GM18508 (cell line): ENCODE results near the gene ARID1B.

Source experiments
- ATAC-seq: cut with Tn5 transposase; IDR thresholded peaks from one replicate; pipeline ENCODE4 v1.9.1; 2021; ENCODE audit warnings: moderate number of reproducible peaks; ENCODE audit not compliant: insufficient read depth, unreplicated experiment

Gene ARID1B

DNA sequence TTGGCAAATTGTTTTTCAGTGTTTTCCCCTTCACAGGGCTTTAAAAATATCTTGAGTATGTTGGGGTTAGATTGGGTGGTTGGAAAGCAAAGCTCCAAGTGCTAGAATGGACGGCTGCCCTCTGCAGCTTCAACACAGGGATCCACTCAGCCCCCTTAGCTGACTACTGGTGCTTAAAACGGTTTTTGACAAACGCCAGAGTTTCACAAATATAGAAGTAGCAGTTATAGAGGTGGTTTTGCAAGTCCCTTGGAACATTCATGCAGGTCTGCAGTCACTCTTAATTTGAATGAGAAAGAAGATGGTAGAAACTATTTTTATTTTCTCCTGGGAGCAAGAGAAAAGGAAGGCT is 175.9 kb downstream of the ARID1B start:
- ATAC-seq, result no peak

DNA sequence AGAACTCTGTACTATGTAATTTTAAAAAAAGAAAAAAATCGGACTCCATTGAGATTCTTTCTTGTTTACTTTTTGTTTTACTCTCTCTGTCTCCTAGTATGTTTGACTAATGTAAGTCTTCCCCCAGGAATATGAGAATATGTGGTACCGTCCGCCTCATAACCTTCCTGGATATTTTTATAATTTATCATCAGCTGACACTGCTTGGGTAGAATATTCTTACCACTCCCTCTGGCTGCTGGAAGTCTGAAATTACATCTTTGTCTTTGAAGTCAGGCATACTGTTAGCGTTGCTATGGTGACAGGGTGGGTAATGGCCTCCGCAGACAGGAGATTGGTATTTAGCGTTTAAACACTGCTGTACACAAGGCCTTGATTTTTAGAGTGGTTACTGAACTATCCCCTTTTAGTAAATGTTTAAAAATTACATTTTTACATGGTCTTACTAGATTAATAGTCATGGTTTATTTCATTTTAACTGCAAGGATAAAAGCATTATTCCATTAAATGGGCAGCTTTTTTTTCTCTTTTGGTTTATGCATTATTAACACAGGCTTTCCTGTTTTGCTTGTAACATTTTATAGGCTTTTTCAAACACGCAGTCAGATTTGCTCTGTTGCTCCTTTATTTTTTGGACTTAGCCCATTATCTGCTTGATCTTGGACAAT is 176.4 kb downstream of the ARID1B start:
- no peak for ATAC-seq

DNA sequence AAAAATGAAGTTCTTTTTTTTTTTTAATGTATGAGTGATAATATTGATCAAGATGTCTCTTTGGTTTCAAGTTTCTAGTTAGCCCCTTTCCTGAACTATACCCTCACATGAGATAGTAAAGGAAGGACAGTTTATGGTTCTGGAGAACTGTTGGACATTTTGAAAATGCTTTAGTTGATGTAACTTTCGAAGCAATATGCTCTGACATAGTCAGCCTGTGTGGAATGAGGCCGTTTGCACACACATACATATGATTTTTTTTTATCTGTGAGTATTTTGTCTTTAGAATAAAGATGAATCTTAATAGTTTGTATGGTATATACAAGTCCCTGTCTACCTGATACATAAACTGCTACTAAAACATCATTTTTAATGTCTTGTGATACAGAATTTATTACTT is 177.0 kb downstream of the ARID1B start:
- no peak for ATAC-seq

DNA sequence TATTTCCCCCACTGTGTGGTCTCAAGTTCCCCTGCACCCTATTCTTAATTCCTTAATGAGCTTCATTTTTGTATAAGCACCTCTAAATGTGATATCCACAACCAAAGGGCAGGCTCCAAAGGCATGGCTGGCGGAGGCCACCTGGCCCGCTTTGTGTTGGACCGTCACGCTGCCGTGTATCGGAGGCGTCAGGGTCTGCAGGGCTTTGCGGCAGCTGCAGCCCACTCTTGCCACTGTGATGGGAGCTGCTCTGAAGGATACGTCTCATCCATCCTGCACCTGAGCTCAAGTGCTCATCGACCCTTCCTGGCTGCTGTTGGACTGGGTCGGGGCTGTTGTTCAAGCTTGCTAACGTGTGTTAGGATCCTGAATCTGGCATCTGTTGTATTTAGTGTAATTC is 177.6 kb downstream of the ARID1B start:
- ATAC-seq, result no peak

DNA sequence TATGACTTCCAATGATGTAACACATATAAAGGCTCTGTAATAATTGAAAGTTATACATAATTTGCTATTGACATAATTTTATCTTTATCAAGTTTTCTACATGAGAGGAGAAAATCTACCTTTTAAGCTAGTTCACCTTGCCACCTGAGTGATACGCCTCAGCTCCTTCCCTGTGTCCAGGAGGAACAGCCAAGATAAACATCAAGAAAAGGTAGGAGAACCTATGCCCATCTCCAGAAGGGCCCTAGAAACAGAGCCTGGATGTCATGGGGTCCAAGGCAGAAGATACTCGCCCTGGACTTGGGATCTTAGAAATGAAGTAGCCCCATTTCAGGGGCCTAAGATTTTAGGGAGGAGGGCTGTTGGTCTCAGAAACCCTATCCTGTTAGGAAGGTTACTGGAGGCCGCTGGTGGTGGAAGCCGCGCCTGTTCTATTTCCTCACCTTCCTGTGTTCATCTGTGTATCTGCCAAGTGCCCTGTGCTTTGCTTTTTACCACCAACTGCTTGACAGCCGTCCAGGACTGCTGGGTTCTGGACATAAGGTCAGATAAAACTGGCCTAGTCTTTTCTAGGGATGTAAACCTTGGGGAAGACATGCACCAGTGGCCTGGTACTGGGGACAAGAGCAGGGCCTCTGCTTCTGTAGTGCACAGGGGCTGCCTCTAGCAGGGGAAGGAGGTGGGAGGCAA is 178.5 kb downstream of the ARID1B start:
- ATAC-seq, result no peak

DNA sequence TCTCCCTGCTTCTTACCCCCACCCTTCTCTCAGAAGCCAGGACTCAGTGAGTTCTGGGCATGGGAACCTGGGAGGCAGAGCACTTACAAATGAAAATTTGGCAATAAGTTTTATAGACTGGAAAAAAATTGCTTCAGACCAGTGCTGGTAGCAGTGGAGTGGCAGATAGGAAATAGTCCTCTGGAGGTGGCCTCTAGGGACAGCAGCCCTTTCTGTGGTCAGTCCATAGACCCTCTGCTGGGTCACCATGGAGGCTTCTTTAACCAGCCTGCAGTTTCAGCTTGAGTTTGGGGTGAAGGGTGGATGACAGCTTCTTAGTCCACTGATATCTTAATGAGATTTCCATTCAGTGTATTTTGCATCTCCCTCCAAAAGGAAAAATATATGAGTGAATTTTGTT is 179.1 kb downstream of the ARID1B start:
- ATAC-seq, result no peak

DNA sequence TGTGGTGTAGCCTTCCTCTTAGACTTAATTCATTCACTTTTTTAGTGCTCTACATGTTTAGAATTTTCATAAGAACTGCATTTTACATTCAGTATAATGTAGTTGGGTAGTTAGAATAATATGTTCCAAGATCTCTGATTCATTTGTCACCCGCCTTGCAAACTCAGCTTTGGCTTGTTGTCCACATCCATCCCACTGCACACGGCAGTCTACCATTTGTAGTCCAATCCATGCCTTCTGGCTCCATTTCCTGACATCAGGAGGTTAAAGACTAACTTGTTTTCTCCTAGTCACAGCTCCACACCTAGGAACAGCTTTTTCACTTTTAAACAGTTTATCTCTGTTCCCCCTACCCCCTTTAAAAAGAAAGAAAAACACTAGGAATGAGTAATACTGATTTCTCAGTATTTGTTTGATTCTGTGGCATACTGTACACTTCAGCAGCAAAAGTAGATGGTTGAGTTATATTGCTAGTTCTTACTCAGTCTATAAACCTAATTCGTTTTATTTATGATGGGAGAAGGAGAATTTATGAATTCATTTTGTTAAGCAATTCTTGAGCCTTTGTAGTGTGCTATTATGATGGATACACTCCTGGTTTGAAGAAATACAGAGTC is 180.9 kb downstream of the ARID1B start:
- ATAC-seq, result peak; percentile 71

DNA sequence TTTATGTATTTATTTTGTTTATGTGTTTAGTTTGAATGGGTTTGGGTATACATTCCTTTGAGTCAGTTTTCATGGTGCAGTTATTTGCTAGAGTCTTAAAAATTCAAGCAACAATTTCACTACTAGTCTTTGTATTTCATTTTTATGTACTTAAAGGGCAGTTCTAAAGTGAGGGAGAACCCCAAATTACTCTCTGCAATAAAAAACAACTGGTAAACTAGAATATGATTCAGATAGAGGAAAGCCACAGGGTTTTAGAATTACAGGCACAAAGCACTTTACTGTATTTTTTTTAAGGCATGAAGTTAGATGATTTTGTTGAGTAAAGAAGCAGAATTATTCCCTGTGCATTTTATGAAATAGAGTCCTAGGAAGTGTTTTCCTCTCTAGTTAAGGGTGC is 183.3 kb downstream of the ARID1B start:
- ATAC-seq, result no peak

DNA sequence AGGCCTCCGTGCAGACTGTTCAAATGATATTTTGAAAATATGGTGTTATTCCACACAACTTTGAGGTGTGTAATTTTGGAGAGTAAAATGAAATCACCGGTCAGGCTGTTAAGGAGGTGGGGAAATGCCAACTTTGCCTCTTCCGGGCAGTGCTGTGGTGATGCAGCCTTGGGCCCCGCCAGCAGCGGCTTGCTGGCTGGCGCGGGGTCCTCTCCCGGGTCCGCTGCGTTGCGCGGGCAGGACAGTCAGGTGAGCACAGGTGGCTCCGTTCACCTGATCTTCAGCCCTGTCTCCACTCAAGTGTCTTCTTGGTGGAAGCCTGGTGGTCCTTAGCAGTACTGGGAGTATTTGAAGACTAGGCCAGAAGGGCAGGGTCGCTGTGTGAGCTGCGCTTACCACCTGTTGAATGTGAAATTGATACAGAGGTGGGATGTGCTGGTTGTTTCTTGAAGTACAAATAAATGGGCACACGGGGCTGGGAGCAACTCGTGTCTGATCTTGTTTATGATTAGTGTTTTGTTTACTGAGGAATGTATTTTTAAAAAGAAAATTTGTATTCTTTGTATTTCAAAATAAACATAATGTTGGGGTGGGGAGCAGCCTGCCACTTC is 184.2 kb downstream of the ARID1B start:
- ATAC-seq, result no peak

DNA sequence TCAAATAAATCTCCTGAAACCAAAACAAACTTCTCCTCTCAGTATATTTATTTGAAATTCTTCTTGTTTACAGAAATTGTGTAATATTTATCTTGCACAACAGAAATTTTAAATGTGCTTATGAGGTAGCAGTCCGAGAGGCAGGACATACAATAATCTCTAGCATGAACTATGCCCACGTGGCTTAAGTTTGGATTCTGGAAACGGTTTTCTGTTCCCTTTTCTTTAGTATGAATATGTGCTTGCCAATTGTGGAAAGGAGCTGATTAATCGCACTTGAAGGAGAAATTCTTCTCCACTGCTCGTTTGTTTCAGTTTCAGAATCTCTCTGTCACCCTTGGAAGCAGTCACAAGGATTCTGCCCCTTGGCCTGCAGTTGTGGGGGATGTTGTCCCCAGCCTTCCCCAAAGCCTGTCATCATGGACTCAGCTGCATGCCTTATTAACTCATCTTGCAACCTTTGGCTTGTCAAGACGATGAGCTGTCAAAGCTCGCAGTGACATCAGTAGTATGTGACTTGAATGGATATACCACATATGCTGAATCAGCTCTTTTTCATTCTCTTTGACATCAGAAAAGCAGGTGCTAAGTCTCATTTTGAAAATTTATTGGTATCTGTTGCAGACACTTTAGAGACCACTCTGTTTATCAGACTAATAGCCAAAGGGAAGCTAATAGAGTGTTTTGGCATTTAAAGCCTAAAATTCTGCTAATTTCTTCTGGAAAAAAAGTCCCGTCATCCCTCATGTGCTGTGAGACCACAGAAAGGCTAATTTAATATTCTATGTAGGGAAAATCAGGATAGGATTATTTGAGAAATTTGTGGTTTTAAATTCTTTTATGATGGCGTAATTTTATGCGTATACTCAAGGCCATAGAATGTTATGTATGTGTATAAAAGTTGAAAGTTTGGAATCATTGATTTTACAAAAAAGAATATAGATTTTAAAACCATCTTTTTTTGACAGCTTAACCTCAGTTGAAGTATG is 186.8 kb downstream of the ARID1B start:
- no peak for ATAC-seq

DNA sequence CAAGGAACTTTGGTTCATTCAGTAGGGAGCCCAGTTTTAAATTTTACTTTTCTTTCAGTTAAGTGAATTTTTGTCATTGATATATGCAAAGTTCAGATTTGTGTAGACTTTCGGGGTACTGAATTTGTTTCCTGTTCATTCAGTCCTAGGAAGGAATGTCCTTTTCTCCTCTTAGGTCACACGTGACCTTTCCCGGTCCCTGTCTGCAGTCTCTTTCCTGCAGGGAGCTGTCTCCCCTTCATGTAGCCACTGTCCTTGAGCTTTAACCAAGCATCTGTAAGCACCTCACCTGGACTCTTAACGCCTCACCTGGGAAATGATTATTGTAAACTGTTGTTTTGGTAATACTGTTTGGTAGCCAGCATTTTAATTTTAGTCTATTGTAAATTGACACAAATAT is 190.7 kb downstream of the ARID1B start:
- ATAC-seq, result no peak

DNA sequence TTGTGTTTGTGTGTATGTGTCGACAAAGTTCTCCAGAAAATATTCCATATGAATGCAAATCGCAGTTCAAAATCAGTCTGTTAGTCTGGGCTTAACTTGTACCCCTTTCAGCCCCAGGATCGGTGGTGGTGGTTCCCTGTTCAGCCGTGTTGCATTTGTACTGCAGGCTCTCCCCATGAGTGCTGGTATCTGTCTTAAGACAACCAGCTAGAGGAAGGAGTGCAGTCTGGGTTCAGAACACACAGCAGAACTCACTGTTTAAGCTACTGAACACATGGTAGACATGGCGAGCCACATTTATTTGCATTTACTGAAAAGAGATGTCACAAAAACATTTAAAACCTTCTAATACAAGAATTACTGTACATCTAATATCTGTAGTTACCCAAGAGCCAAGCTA is 192.1 kb downstream of the ARID1B start:
- ATAC-seq, result no peak

DNA sequence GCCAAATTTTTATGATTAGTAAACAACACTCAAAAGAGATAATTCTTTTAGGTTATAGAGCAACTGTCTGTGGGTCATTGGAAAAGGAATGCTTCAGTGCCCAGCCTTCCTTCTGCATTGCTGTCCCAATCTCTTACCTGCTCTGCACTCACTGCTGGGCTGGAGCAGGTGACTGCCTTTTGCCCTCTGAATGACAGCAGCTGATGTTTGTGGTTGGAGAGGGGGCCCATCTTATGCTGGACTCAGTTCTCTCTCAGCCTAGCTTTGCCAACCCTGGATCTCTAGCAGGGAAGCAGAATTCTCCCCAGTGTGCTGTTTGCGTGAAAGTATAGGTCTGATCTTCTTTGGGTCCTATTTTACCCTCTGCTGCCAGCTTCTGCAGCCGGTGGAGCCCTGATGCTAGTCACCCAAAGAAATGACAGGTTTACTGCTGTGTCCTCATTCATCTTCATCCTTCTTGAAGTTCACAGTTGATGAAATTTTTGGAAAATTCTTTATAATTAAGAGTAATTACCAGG is 193.5 kb downstream of the ARID1B start:
- no peak for ATAC-seq

DNA sequence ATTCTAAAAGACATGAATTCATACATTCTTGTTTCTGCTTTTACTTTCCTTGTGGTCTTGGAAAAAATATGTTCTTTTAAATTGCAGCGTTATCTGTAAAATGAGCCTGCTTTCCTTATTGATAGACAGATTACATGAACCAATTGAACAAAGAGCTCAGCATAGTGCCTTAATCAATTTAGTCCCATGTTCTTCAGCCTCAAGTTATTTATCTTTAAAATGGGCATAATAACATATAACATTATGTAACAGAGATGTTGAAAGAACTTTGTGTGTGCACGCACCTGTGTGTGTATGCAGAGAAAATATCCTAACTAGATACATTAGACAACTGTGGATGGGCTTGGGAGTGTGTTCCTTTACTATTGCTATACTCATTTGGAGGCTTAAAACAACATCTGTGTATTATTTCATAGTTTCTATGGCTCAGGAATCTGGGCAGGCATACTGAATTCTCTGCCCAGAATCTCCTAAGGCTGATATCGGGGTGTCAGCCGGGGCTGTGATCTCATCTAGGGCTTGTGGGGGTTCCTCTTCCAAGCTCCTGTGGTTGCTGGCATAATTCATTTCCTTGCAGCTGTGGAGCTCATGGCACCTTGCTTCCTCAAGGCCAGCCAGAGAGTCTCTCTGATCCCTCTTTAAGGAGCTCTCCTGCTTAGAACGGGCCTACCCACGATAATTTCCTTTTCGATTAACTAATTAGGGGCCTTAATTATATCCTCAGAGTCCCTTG is 194.1 kb downstream of the ARID1B start:
- no peak for ATAC-seq

DNA sequence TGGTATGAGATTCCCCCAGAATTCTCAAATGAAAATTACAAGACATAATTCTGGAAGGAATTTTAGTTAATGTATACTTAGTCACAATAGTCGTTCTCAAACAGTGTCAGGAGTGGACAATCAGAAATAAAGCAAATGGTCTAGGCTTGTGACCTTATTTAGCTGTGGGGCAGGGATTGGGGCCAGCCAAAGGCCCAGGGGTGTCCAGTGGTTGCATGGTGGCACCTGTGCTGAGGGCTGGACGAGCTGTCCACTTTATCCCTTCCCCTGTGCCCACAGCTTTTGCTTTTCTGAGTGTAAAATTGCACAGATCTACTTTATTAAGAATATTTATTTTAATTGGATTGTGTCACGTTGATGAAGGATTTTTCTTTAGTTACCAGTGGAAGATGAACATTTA is 195.0 kb downstream of the ARID1B start:
- no peak for ATAC-seq

DNA sequence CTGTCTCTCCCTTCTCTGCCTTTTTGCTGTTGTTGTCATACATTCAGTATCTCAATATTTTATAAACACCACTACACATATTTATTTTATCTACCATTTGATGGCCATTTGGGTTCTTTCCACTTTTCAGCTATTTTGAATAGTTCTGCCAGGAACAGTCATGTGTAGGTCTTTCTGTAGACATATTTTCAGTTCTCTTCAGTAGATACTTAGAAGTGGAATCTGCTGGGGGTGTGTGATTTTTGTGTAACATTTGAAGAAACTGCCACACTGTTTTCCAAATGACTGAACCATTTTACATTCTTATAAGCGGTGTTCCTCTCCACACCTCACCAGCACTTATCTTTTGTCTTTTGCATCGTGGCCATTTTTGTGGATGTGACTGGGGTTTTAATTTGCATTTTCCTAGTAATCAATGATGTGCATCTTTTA is 197.7 kb downstream of the ARID1B start:
- ATAC-seq, result no peak

DNA sequence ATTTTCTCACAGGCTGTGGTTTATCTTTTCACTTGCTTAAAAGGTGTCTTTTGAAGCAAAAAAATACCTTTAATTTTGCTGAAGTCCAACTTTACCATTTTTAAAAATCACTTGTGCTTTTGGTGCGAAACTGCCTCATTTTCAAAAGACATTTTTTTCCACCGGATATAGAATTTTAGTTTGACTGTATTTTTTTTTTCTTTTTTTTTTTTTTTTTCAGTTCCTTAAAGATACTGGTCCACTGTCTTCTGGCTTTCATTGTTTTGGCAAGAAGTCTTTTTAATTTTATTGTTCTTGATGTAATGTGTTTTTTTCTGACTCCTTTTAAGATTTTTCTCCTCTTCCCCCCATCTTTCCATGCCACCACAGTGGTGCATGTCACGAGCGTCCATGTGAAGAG is 198.2 kb downstream of the ARID1B start:
- no peak for ATAC-seq

DNA sequence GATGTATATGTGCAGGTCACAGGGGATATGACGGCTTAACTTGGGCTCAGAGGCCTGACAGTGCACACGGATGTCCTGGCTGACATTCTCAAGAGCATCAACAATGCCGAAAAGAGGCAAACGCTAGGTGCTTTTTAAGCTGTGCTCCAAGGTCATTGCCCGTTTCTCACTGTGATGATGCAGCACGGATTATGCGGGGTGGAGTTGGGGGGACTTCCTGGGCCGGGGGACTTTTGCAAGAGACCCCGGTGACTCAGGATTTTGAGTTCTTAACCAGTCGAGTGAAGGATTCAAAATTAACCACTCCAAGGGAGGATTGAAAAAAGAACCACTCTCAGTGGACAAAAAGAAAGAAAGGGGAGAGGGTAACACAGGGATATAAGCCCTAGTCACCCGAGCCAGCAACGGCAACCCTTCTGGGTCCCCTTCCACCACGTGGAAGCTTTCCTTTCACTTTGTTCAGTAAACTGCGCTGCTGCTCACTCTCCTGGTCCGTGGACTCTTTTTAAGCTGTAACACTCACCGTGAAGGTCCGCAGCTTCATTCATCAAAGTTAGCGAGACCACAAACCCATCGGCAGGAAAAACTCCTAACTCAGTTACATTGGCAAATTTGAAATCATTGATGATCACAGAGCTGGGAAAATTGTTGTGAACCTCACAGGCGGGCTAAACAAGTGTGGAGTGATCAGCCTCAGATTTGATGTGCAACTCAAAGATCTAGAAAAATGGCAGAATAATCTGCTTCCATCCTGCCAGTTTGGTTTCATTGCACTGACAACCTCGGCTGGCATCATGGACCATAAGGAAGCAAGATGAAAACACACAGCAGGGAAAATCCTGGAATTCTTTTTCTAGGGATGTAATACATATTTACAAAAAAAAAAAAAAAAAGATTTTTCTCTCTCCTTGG is 199.3 kb downstream of the ARID1B start:
- no peak for ATAC-seq
